WTC11 (cell line): ENCODE results near the gene FBXO42.

Source experiments
- CBFB ChIP-seq: sonication (generic); formaldehyde crosslinking; IDR thresholded peaks from 2 replicates; pipeline ENCODE4 v1.8.1; 2022; ENCODE audit warnings: mild to moderate bottlenecking, low read depth, missing genetic modification reagents
- CTCF ChIP-seq: fragments of 200-600 bp; IDR thresholded peaks from 2 replicates; pipeline ENCODE4 v1.8.0; 2022; ENCODE audit warnings: antibody characterized with exemption
- ELF4 ChIP-seq: sonication (generic); formaldehyde crosslinking; IDR thresholded peaks from 2 replicates; pipeline ENCODE4 v1.8.1; 2022; ENCODE audit warnings: low read depth, mild to moderate bottlenecking, moderate library complexity, missing genetic modification reagents
- JUN ChIP-seq: sonication (generic); formaldehyde crosslinking; IDR thresholded peaks from 2 replicates; pipeline ENCODE4 v1.8.0; 2023; ENCODE audit warnings: mild to moderate bottlenecking, missing genetic modification reagents
- SP1 ChIP-seq: sonication (generic); formaldehyde crosslinking; conservative IDR thresholded peaks from 2 replicates; pipeline ENCODE4 v1.8.1; 2022; ENCODE audit warnings: missing genetic modification reagents
- TF ChIP-seq, protein P1 (sequence below): sonication (generic); formaldehyde crosslinking; IDR thresholded peaks from 2 replicates; pipeline ENCODE4 v1.8.0; 2022; ENCODE audit warnings: mild to moderate bottlenecking, missing genetic modification reagents
- TF ChIP-seq, protein P2 (sequence below): fragments of 250-450 bp; sonication (Bioruptor Pico); IDR thresholded peaks from 2 replicates; pipeline ENCODE4 v1.9.0; 2021; ENCODE audit warnings: mild to moderate bottlenecking, borderline replicate concordance

GRCh38 chr1:16217061-16217785 is 135.1 kb downstream of the FBXO42 start:
- TF ChIP-seq CTCF (no peak), ELF4 (CRISPR knock-in tag) (no peak), SP1 (CRISPR knock-in tag) (peak; percentile 89), CBFB (CRISPR knock-in tag) (no peak), JUN (CRISPR knock-in tag) (no peak)
- TF ChIP-seq, protein P1, sequence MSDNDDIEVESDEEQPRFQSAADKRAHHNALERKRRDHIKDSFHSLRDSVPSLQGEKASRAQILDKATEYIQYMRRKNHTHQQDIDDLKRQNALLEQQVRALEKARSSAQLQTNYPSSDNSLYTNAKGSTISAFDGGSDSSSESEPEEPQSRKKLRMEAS (CRISPR knock-in tag), result peak; percentile 40; the same call in 1 of the 2 replicates
- TF ChIP-seq, protein P2, sequence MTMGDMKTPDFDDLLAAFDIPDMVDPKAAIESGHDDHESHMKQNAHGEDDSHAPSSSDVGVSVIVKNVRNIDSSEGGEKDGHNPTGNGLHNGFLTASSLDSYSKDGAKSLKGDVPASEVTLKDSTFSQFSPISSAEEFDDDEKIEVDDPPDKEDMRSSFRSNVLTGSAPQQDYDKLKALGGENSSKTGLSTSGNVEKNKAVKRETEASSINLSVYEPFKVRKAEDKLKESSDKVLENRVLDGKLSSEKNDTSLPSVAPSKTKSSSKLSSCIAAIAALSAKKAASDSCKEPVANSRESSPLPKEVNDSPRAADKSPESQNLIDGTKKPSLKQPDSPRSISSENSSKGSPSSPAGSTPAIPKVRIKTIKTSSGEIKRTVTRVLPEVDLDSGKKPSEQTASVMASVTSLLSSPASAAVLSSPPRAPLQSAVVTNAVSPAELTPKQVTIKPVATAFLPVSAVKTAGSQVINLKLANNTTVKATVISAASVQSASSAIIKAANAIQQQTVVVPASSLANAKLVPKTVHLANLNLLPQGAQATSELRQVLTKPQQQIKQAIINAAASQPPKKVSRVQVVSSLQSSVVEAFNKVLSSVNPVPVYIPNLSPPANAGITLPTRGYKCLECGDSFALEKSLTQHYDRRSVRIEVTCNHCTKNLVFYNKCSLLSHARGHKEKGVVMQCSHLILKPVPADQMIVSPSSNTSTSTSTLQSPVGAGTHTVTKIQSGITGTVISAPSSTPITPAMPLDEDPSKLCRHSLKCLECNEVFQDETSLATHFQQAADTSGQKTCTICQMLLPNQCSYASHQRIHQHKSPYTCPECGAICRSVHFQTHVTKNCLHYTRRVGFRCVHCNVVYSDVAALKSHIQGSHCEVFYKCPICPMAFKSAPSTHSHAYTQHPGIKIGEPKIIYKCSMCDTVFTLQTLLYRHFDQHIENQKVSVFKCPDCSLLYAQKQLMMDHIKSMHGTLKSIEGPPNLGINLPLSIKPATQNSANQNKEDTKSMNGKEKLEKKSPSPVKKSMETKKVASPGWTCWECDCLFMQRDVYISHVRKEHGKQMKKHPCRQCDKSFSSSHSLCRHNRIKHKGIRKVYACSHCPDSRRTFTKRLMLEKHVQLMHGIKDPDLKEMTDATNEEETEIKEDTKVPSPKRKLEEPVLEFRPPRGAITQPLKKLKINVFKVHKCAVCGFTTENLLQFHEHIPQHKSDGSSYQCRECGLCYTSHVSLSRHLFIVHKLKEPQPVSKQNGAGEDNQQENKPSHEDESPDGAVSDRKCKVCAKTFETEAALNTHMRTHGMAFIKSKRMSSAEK, result no peak
